Measurements from ENCODE around the gene KDM3B. TPM values are rescaled to one million over a fixed set of nuclear protein-coding genes. Genes with fewer than 3 reads are reported as not detected.

KDM3B gene
- total and polyA plus RNA-seq, 2 of the 8 experiments (the other 6 are each of a cell fraction or from before 2014, with no cell fraction given) = 27.1 to 78.1 TPM

GRCh38 chr5:138339091-138339456 lies 13.4 kb upstream of the KDM3B start:
- ChIA-PET CTCF (ENCODE audit: partially characterized antibody) (interaction anchor here (0.8 to 13.6 kb wide), 4 partner anchors 8 to 23 kb away, joined by 3 to 196 read pairs (median 4); partner anchors contain the start of gene KDM3B), POLR2A (ENCODE audit: partially characterized antibody) (interaction anchor here (0.5 to 8.2 kb wide), 21 partner anchors 8 to 204 kb away, joined by 3 to 254 read pairs (median 5); partner anchors contain the start of genes BRD8, CDC23, EGR1 and ETF1)
- Histone ChIP-seq H3K4me2 (ENCODE audit: insufficient read depth in 1 of 2, low read depth in 2 of 2, low read length in 2 of 2) (peak overlapping the region; percentile 98), H3K23me2 (ENCODE audit: low read depth, low read length) (peaks cover 8% of the 10 kb centered on the region; the same call in 1 of the 2 replicates), H3K56ac (replicated peaks; ENCODE audit: insufficient read length, low read depth, low read length) (no peak overlapping the region), H2BK120ac (replicated peaks; ENCODE audit: low read depth, low read length) (no peak overlapping the region), H3K27ac (ENCODE audit: low read depth, low read length) (peak overlapping the region; percentile 70), H4K91ac (replicated peaks; ENCODE audit: insufficient read length, low read length) (peak overlapping the region; percentile 32), H2BK5ac (ENCODE audit: low read depth, low read length) (peak overlapping the region; percentile 91; the same call in 1 of the 2 replicates), H3K4me1 (replicated peaks in 1 of 4; ENCODE audit: control insufficient read depth in 3 of 4, insufficient read depth in 4 of 4, low read length in 3 of 4) (peaks cover 0 to 5% (median 2%) of the 10 kb centered on the region in 4 experiments; a peak in 4 of 7 replicates), H2BK15ac (ENCODE audit: low read length) (0 out of 2 replicates have a peak overlapping the region, but pooled peaks have one; percentile 47), H3K4me3 (ENCODE audit: extremely low read depth in 1 of 4, insufficient read depth in 2 of 4, low read depth in 3 of 4, low read length in 4 of 4) (peak overlapping the region; percentile 68 to 95 (median 91)), H4K5ac (ENCODE audit: insufficient read length, low read depth, low read length) (peak overlapping the region; percentile 42), H2BK12ac (ENCODE audit: low read depth, low read length) (peak overlapping the region; percentile 89), H4K8ac (ENCODE audit: extremely low read depth, insufficient read depth, low read length) (no peak overlapping the region), H3K79me1 (ENCODE audit: low read depth, low read length) (peaks cover 20% of the 10 kb centered on the region), H2BK20ac (ENCODE audit: low read length) (no peak overlapping the region), H3K36me3 (ENCODE audit: control insufficient read depth in 2 of 4, insufficient read depth in 4 of 4, low read length in 3 of 4) (peaks cover 6 to 27% (median 19%) of the 10 kb centered on the region in 4 experiments), H4K20me1 (replicated peaks in 1 of 2; ENCODE audit: control insufficient read depth in 1 of 2, insufficient read depth in 2 of 2, low read length in 2 of 2) (peaks cover 2 to 3% of the 10 kb centered on the region in 2 experiments), H3K79me2 (ENCODE audit: control insufficient read depth in 1 of 2, insufficient read depth in 2 of 2, low read length in 2 of 2) (peaks cover 10 to 39% of the 10 kb centered on the region in 2 experiments), H3K18ac (ENCODE audit: extremely low read depth, low read length) (peak overlapping the region; percentile 86; the same call in 1 of the 2 replicates), H3K23ac (ENCODE audit: insufficient read length) (no peak overlapping the region), H3K27me3 (replicated peaks in 1 of 4; ENCODE audit: control insufficient read depth in 3 of 4, extremely low read depth in 1 of 4, insufficient read depth in 3 of 4, low read length in 3 of 4) (no peaks in the 10 kb centered on the region), H2AK5ac (ENCODE audit: low read depth, low read length) (peak overlapping the region; percentile 66), H3K4ac (replicated peaks; ENCODE audit: insufficient read length, low read depth, low read length) (peak overlapping the region; percentile 24), H3K9ac (replicated peaks in 1 of 4; ENCODE audit: extremely low read depth in 1 of 4, low read depth in 3 of 4, low read length in 3 of 4) (peak overlapping the region; percentile 39 to 84 (median 76)), H3K14ac (ENCODE audit: insufficient read length) (no peak overlapping the region), H2AFZ (ENCODE audit: low read length) (no peak overlapping the region), H3K9me3 (ENCODE audit: insufficient read depth in 2 of 2, low read depth in 1 of 2, low read length in 1 of 2) (no peaks in the 10 kb centered on the region)
- whole genome bisulfite sequencing, 2 experiments (ENCODE audit: extremely low coverage in 1 of 2, insufficient coverage in 1 of 2, insufficient read length in 1 of 2, insufficient replicate concordance in 2 of 2, low coverage in 1 of 2, low lambda C conversion rate in 2 of 2, missing lambda C conversion rate in 1 of 2) = 17% methylated on average over 7 of the region's 7 CpGs; no CpG with 5 or more reads in 1 of the 2 experiments
- FAIRE-seq = no peak
- TF ChIP-seq PHF8 (conservative IDR thresholded peaks at IDR 0.05; ENCODE audit: low read depth, low read length) = 0 out of 2 replicates have a peak, but pooled peaks have one; percentile 22
- TF ChIP-seq, protein P1, sequence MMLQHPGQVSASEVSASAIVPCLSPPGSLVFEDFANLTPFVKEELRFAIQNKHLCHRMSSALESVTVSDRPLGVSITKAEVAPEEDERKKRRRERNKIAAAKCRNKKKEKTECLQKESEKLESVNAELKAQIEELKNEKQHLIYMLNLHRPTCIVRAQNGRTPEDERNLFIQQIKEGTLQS (IDR thresholded peaks at IDR 0.05; ENCODE audit: insufficient read depth, low read depth, low read length) = no peak
- DNase-seq (ENCODE audit: low read depth in 1 of 2, low spot score in 2 of 2) = no peak

All from H1 (cell line).